A204.1 (cell line): ENCODE data around the gene FUCA2.
"Not testable (repeated sequence)": the region's sequence is repeated elsewhere in the genome, so short reads cannot be mapped to it uniquely, and the experiment has no call there.

Experiments used
- FAIRE-seq: peaks from 2 replicates; lab custom pipeline; 2012; peaks lifted over from hg19 to GRCh38; lab: Jason Lieb, UNC

The FUCA2 gene

GRCh38 chr6:143498428-143498827 lies 13.1 kb downstream of the FUCA2 start:
- no peak for FAIRE-seq

- no peak for FAIRE-seq
Measured at GRCh38 chr6:143496974-143497373, 14.5 kb downstream of the FUCA2 start.

- FAIRE-seq, result no peak
Measured at GRCh38 chr6:143490775-143491174, 20.7 kb downstream of the FUCA2 start.

- FAIRE-seq, result no peak
Measured at GRCh38 chr6:143490244-143490643, 21.3 kb downstream of the FUCA2 start.

- no peak for FAIRE-seq
Measured at GRCh38 chr6:143486752-143487151, 24.8 kb downstream of the FUCA2 start.

- no peak for FAIRE-seq
Measured at GRCh38 chr6:143485967-143486366, 25.6 kb downstream of the FUCA2 start.

- no peak for FAIRE-seq
Measured at GRCh38 chr6:143482593-143482992, 28.9 kb downstream of the FUCA2 start.

GRCh38 chr6:143478479-143479062 lies 32.9 kb downstream of the FUCA2 start:
- FAIRE-seq, result no peak

- no peak for FAIRE-seq
Measured at GRCh38 chr6:143476545-143476944, 35.0 kb downstream of the FUCA2 start.

- no peak for FAIRE-seq
Measured at GRCh38 chr6:143471822-143472221, 39.7 kb downstream of the FUCA2 start.

GRCh38 chr6:143468823-143469222 lies 42.7 kb downstream of the FUCA2 start:
- FAIRE-seq, result not testable (repeated sequence)

- FAIRE-seq, result no peak
Measured at GRCh38 chr6:143468026-143468425, 43.5 kb downstream of the FUCA2 start.

- no peak for FAIRE-seq
Measured at GRCh38 chr6:143465546-143465945, 46.0 kb downstream of the FUCA2 start.

GRCh38 chr6:143457563-143458359 lies 53.8 kb downstream of the FUCA2 start:
- FAIRE-seq, result no peak

GRCh38 chr6:143451531-143451930 lies 60.0 kb downstream of the FUCA2 start:
- no peak for FAIRE-seq

- FAIRE-seq, result no peak
Measured at GRCh38 chr6:143450453-143451371, 60.8 kb downstream of the FUCA2 start, which contains the start of the genes ADAT2 and PEX3. Gene ADAT2 (minus strand): TSS chr6:143450695. CDS start chr6:143450658, 37 bp downstream. Gene PEX3 (plus strand): TSS chr6:143450805. CDS start chr6:143451043, 238 bp downstream.

- no peak for FAIRE-seq
Measured at GRCh38 chr6:143449714-143450452, 61.6 kb downstream of the FUCA2 start.

- no peak for FAIRE-seq
Measured at GRCh38 chr6:143449082-143449713, 62.3 kb downstream of the FUCA2 start.

- not testable (repeated sequence) for FAIRE-seq
Measured at GRCh38 chr6:143447865-143448264, 63.7 kb downstream of the FUCA2 start.
